Astrocyte of the cerebellum (primary cell): Measurements from ENCODE around the gene ACOT7.

Source experiments
- DNase-seq: peaks from one replicate; pipeline ENCODE4 v3.0.0-alpha.2; 2011; ENCODE audit warnings: low read depth
- H3K4me3 ChIP-seq: 2 replicates; pipeline ENCODE4 v1.5.1; 2011; ENCODE audit warnings: mild to moderate bottlenecking, low read depth, low read length, moderate library complexity
- CTCF ChIP-seq: IDR thresholded peaks from 2 replicates; pipeline ENCODE4 v1.5.1; 2012; ENCODE audit warnings: low read length, low read depth, moderate library complexity, mild to moderate bottlenecking; ENCODE audit errors: missing control alignments
- in situ Hi-C: cut with HindIII; loops from 2 replicates; pipeline ENCODE4 v1.10.0; 2017; ENCODE audit warnings: low sequenced_read_pairs

ACOT7 gene

GRCh38 chr1:6272452-6272851, 121.1 kb downstream of the ACOT7 start:
- DNase-seq, result no peak
- in situ Hi-C loops, result no loop called here
- no peak overlapping the region for H3K4me3 ChIP-seq
- TF ChIP-seq CTCF, result no peak

- H3K4me3 ChIP-seq, result no peak overlapping the region
- DNase-seq, result no peak
- TF ChIP-seq CTCF, result no peak
- in situ Hi-C loops, result no loop called here
Observed at GRCh38 chr1:6271554-6271953, 122.0 kb downstream of the ACOT7 start.

GRCh38 chr1:6271006-6271405, 122.6 kb downstream of the ACOT7 start:
- no peak for DNase-seq
- TF ChIP-seq CTCF, result no peak
- no peak overlapping the region for H3K4me3 ChIP-seq
- in situ Hi-C loops, result no loop called here

GRCh38 chr1:6270401-6270800, 123.2 kb downstream of the ACOT7 start:
- in situ Hi-C loops, result no loop called here
- H3K4me3 ChIP-seq, result no peak overlapping the region
- no peak for TF ChIP-seq CTCF
- no peak for DNase-seq

- in situ Hi-C loops, result no loop called here
- H3K4me3 ChIP-seq, result no peak overlapping the region
- no peak for DNase-seq
- TF ChIP-seq CTCF, result no peak
Observed at GRCh38 chr1:6269720-6270400, 123.7 kb downstream of the ACOT7 start.

- no peak for TF ChIP-seq CTCF
- in situ Hi-C loops, result no loop called here
- DNase-seq, result no peak
- no peak overlapping the region for H3K4me3 ChIP-seq
Observed at GRCh38 chr1:6269296-6269695, 124.3 kb downstream of the ACOT7 start.
